GM12878 (cell line): ENCODE data around the gene RNASE7. TPM values are rescaled to one million over a fixed set of nuclear protein-coding genes. Genes with fewer than 3 reads are reported as not detected.

Source experiments
- ATAC-seq: fragments of 200-7000 bp; cut with Tn5 transposase; 3 replicates; pipeline ENCODE4 v1.9.1; 2020; ENCODE audit warnings: mild to moderate bottlenecking, moderate library complexity
- BruUV-seq: library from RNA; stranded (reverse); fragments of 400-500 nt; replicated peaks from 2 replicates; lab custom pipeline; 2021; lab: Mats Ljungman, UMichigan
- CTCF ChIA-PET: fragments of 300-600 bp; sonication (Branson Sonifier 250); formaldehyde crosslinking; extraction: SDS; loops from one replicate; lab custom pipeline; 2021; ENCODE audit warnings: inconsistent platforms; lab: Yijun Ruan, JAX
- POLR2A ChIA-PET: fragments of 350-600 bp; formaldehyde crosslinking; extraction: SDS; loops from one replicate; lab custom pipeline; 2021; ENCODE audit warnings: inconsistent platforms; lab: Charles Lee
- RAD21 ChIA-PET: fragments of 300-600 bp; sonication (Branson Sonifier 250); formaldehyde crosslinking; loops from one replicate; lab custom pipeline; 2023; ENCODE audit warnings: antibody characterized with exemption; ENCODE audit not compliant: unreplicated experiment; lab: Charles Lee
- SMC1A ChIA-PET: fragments of 300-600 bp; sonication (Branson Sonifier 250); formaldehyde crosslinking; loops from one replicate; lab custom pipeline; 2023; ENCODE audit not compliant: unreplicated experiment, uncharacterized antibody; lab: Charles Lee
- DNase-seq: peaks from one replicate; pipeline ENCODE4 v3.0.0-alpha.2; 2011; ENCODE audit warnings: low read depth, low spot score
- FAIRE-seq: peaks from 3 replicates; lab custom pipeline; 2011; peaks lifted over from hg19 to GRCh38; lab: Jason Lieb, UNC
- H2AFZ ChIP-seq: 2 replicates; pipeline ENCODE4 v1.6.0; 2011; ENCODE audit warnings: low read depth, low read length, control low read depth; ENCODE audit not compliant: control insufficient read depth
- H3K27ac ChIP-seq: 2 replicates; pipeline ENCODE4 v1.5.1; 2011; ENCODE audit warnings: control low read depth; ENCODE audit not compliant: control insufficient read depth, insufficient read depth
- H3K27me3 ChIP-seq, 2 experiments: replicated peaks in 1 of 2; 2 replicates each; pipeline versions ENCODE4 v1.6.0 to v1.6.1; 2011; ENCODE audit warnings: low read length in 1 of 2; ENCODE audit not compliant: control insufficient read depth in 2 of 2, insufficient read depth in 2 of 2
- H3K36me3 ChIP-seq, 2 experiments: 2 replicates each; pipeline ENCODE4 v1.5.1; 2011; ENCODE audit warnings: low read length in 1 of 2; ENCODE audit not compliant: control insufficient read depth in 2 of 2, insufficient read depth in 2 of 2
- H3K4me1 ChIP-seq: 2 replicates; pipeline ENCODE4 v1.6.1; 2011; ENCODE audit warnings: mild to moderate bottlenecking, low read length, moderate library complexity, mixed read lengths; ENCODE audit not compliant: control insufficient read depth, insufficient read depth
- H3K4me2 ChIP-seq: 2 replicates; pipeline ENCODE4 v1.6.0; 2011; ENCODE audit warnings: control low read depth; ENCODE audit not compliant: control insufficient read depth, insufficient read depth
- H3K4me3 ChIP-seq: fragments of 200-600 bp; sonication (generic); 2 replicates; pipeline ENCODE4 v1.5.1; 2016
- H3K79me2 ChIP-seq: 2 replicates; pipeline ENCODE4 v1.6.0; 2011; ENCODE audit warnings: low read length; ENCODE audit not compliant: control insufficient read depth, insufficient read depth
- H3K9ac ChIP-seq: 2 replicates; pipeline ENCODE4 v1.8.0; 2011; ENCODE audit warnings: low read length, control low read depth, mixed read lengths; ENCODE audit not compliant: control insufficient read depth, insufficient read depth
- H3K9me3 ChIP-seq: replicated peaks from 3 replicates; pipeline ENCODE4 v1.5.1; 2011; ENCODE audit warnings: mild to moderate bottlenecking, low read length; ENCODE audit not compliant: control insufficient read depth, insufficient read depth
- H4K20me1 ChIP-seq: 2 replicates; pipeline ENCODE4 v1.6.0; 2011; ENCODE audit not compliant: control insufficient read depth, insufficient read depth
- ATF3 ChIP-seq: IDR thresholded peaks from 2 replicates; pipeline ENCODE4 v1.6.1; 2011; ENCODE audit warnings: low read depth, mild to moderate bottlenecking, low read length, moderate library complexity, borderline replicate concordance; ENCODE audit errors: extremely low read depth
- CBX3 ChIP-seq: fragments of 200-600 bp; sonication (generic); IDR thresholded peaks from 2 replicates; pipeline ENCODE4 v1.6.1; 2016; ENCODE audit warnings: low read depth, borderline replicate concordance
- CHD4 ChIP-seq: fragments of 200-600 bp; sonication (generic); IDR thresholded peaks from 2 replicates; pipeline ENCODE4 v1.6.1; 2016; ENCODE audit warnings: mild to moderate bottlenecking
- CREM ChIP-seq: IDR thresholded peaks from 2 replicates; pipeline ENCODE4 v1.6.1; 2014; ENCODE audit warnings: antibody characterized with exemption, low read depth
- E4F1 ChIP-seq: fragments of 450-650 bp; IDR thresholded peaks from 2 replicates; pipeline ENCODE4 v1.6.1; 2018; ENCODE audit warnings: borderline replicate concordance, mild to moderate bottlenecking; ENCODE audit not compliant: partially characterized antibody
- ESRRA ChIP-seq: IDR thresholded peaks from 2 replicates; pipeline ENCODE4 v1.6.1; 2012; ENCODE audit warnings: mild to moderate bottlenecking, low read length, improper control_type of control experiment
- FOS ChIP-seq: IDR thresholded peaks from 3 replicates; pipeline ENCODE4 v1.6.1; 2011; ENCODE audit warnings: borderline replicate concordance; ENCODE audit not compliant: insufficient read length; ENCODE audit errors: extremely low read depth
- MAX ChIP-seq: IDR thresholded peaks from 2 replicates; pipeline ENCODE4 v1.6.1; 2012; ENCODE audit warnings: low read depth, low read length, improper control_type of control experiment
- NFYA ChIP-seq: IDR thresholded peaks from 2 replicates; pipeline ENCODE4 v1.6.1; 2011; ENCODE audit warnings: low read depth, mild to moderate bottlenecking, low read length, improper control_type of control experiment, borderline replicate concordance
- NKRF ChIP-seq: fragments of 450-650 bp; conservative IDR thresholded peaks from 2 replicates; pipeline ENCODE4 v1.6.1; 2017; ENCODE audit warnings: mild to moderate bottlenecking, moderate library complexity
- POLR2AphosphoS2 ChIP-seq: IDR thresholded peaks from 2 replicates; pipeline ENCODE4 v1.6.1; 2011; ENCODE audit warnings: low read depth, mild to moderate bottlenecking, low read length, improper control_type of control experiment, moderate library complexity
- RFX5 ChIP-seq: IDR thresholded peaks from 2 replicates; pipeline ENCODE4 v1.6.1; 2011; ENCODE audit warnings: low read depth, low read length, improper control_type of control experiment
- SIX5 ChIP-seq: IDR thresholded peaks from 2 replicates; pipeline ENCODE4 v1.6.1; 2011; ENCODE audit warnings: mild to moderate bottlenecking, low read depth, low read length, moderate library complexity; ENCODE audit not compliant: severe bottlenecking
- SMARCA5 ChIP-seq: fragments of 450-650 bp; IDR thresholded peaks from 2 replicates; pipeline ENCODE4 v1.6.1; 2017; ENCODE audit warnings: mild to moderate bottlenecking
- SP1 ChIP-seq: IDR thresholded peaks from one replicate; pipeline ENCODE4 v1.6.1; 2011; ENCODE audit warnings: low read depth, low read length
- TCF3 ChIP-seq: IDR thresholded peaks from 2 replicates; pipeline ENCODE4 v1.6.1; 2012; ENCODE audit warnings: low read depth, mild to moderate bottlenecking, low read length, borderline replicate concordance; ENCODE audit not compliant: insufficient read depth
- USF2 ChIP-seq: IDR thresholded peaks from 2 replicates; pipeline ENCODE4 v1.6.1; 2011; ENCODE audit warnings: low read depth, low read length, improper control_type of control experiment, borderline replicate concordance
- ZNF24 ChIP-seq: fragments of 450-650 bp; IDR thresholded peaks from 2 replicates; pipeline ENCODE4 v1.6.1; 2017; ENCODE audit warnings: antibody characterized with exemption, mild to moderate bottlenecking
- WGBS: methylation state at CpG from one replicate; pipeline ENCODE4 v1.1.6; 2016; ENCODE audit warnings: low lambda C conversion rate; ENCODE audit not compliant: insufficient replicate concordance, insufficient coverage; ENCODE audit errors: missing lambda C conversion rate; 5-methylcytosine and 5-hydroxymethylcytosine counted together
- in situ Hi-C: fragments of 300-500 bp; cut with MboI; formaldehyde crosslinking; loops from 9 replicates; pipeline ENCODE4 v1.14.3; 2018; ENCODE audit warnings: mixed read lengths
- intact Hi-C: fragments of 100-400 bp; cut with micrococcal nuclease; formaldehyde crosslinking; loops from one replicate; pipeline ENCODE4 v1.14.2; 2022; ENCODE audit not compliant: unreplicated experiment
- polyA plus RNA-seq, 11 experiments: library from polyadenylated mRNA; depleted of rRNA in 4 of 11; unstranded in 6 of 11; stranded (reverse) in 5 of 11; fragments of >200 nt; fragmentation: Nextera tagmentation in 4 of 11; fragmentation: Illumina TruSeq in 1 of 11; extraction: Ambion mirVana in 4 of 11; extraction: Trizol in 1 of 11; gene quantifications; 1 replicate in 1 of 11; 2 replicates in 10 of 11; pipeline versions ENCODE4 v1.2.1 to v1.2.3, GENCODE V29; 2011 to 2016; ENCODE audit warnings: inconsistent platforms in 2 of 11, missing spikeins in 2 of 11, low read depth in 1 of 11
- total RNA-seq, 4 experiments: library from RNA; depleted of rRNA in 3 of 4; stranded (reverse); fragments of >200 nt in 3 of 4; fragmentation: Illumina TruSeq in 1 of 4; extraction: Trizol in 1 of 4; gene quantifications; 2 replicates each; pipeline versions ENCODE4 v1.2.1 to v1.2.3, GENCODE V29; 2013 to 2021

RNASE7 gene
- total and polyA plus RNA-seq, 10 of the 15 experiments (the other 5 are each of a cell fraction or from before 2014, with no cell fraction given), result not detected

GRCh38 chr14:21075719-21076437 lies 33.7 kb downstream of the RNASE7 start:
- Histone ChIP-seq H2AFZ (no peak overlapping the region), H3K79me2 (no peaks in the 10 kb centered on the region), H3K9me3 (no peaks in the 10 kb centered on the region), H3K27me3 (peaks cover under 1 to 3% of the 10 kb centered on the region in 2 experiments; a peak in 1 of 4 replicates), H3K4me1 (peaks cover 13% of the 10 kb centered on the region), H3K27ac (no peak overlapping the region), H3K4me2 (no peak overlapping the region), H3K4me3 (no peak overlapping the region), H4K20me1 (no peaks in the 10 kb centered on the region), H3K36me3 (no peaks in the 10 kb centered on the region), H3K9ac (no peak overlapping the region)
- ChIA-PET CTCF (interaction anchor here (1.3 to 3.0 kb wide), 2 partner anchors 13 to 16 kb away, joined by 4 to 10 read pairs; no protein-coding TSS in a partner anchor), POLR2A (no interaction called here), RAD21 (no interaction called here), SMC1A (no interaction called here)
- no peak for ATAC-seq
- in situ Hi-C loops, result no loop called here
- no peak for DNase-seq
- WGBS, result 31% methylated on average over 9 of the region's 9 CpGs
- intact Hi-C loops, result no loop called here
- TF ChIP-seq POLR2AphosphoS2 (no peak), RFX5 (no peak), FOS (no peak), CHD4 (no peak), MAX (no peak), SP1 (no peak), ZNF24 (no peak), TCF3 (no peak), USF2 (no peak), CREM (no peak), NFYA (no peak), ESRRA (no peak), E4F1 (no peak), NKRF (no peak), ATF3 (no peak), SIX5 (no peak), CBX3 (no peak), SMARCA5 (no peak)
- BruUV-seq, result no TSS peak
- no peak for FAIRE-seq
